HL-60 (cell line): ENCODE measurements around the gene KRTAP4-7.

Source experiments
- CTCF ChIP-seq: IDR thresholded peaks from one replicate; pipeline ENCODE4 v1.5.1; 2011; ENCODE audit warnings: low read length, control low read depth, inconsistent platforms; ENCODE audit not compliant: insufficient read depth
- GABPA ChIP-seq: IDR thresholded peaks from 2 replicates; pipeline ENCODE4 v1.6.1; 2012; ENCODE audit warnings: low read depth
- POLR2AphosphoS5 ChIP-seq: IDR thresholded peaks from 2 replicates; pipeline ENCODE4 v1.6.1; 2012; ENCODE audit warnings: low read depth
- REST ChIP-seq: IDR thresholded peaks from 2 replicates; pipeline ENCODE4 v1.6.1; 2012; ENCODE audit warnings: low read depth; ENCODE audit not compliant: insufficient replicate concordance
- SPI1 ChIP-seq: IDR thresholded peaks from 2 replicates; pipeline ENCODE4 v1.6.1; 2012; ENCODE audit warnings: low read depth, mild to moderate bottlenecking, borderline replicate concordance

- TF ChIP-seq CTCF (no peak), POLR2AphosphoS5 (no peak), REST (no peak), GABPA (no peak), SPI1 (no peak)
Observed at GRCh38 chr17:41058741-41059140, 25.2 kb upstream of the KRTAP4-7 start.
